Liver (tissue), 9 donors: ENCODE results near the gene SYNJ1. TPM values are rescaled to one million over a fixed set of nuclear protein-coding genes. Genes with fewer than 3 reads are reported as not detected.
"Not testable (repeated sequence)": the region's sequence is repeated elsewhere in the genome, so short reads cannot be mapped to it uniquely, and the experiment has no call there.

Source experiments
- DNase-seq: peaks from one replicate; pipeline ENCODE4 v3.0.0-alpha.2; 2017; ENCODE audit warnings: low spot score
- H3K27ac ChIP-seq, 2 donors: one replicate each; pipeline ENCODE4 v1.7.0; 2013; ENCODE audit warnings: inconsistent platforms in 2 of 2, low read length in 2 of 2, control low read depth in 1 of 2, low read depth in 1 of 2, mild to moderate bottlenecking in 1 of 2
- H3K27me3 ChIP-seq, 4 donors: one replicate each; pipeline versions ENCODE4 v1.6.1 to v1.7.0; 2013; ENCODE audit warnings: low read length in 3 of 4, inconsistent platforms in 1 of 4, mild to moderate bottlenecking in 1 of 4, moderate library complexity in 1 of 4; ENCODE audit not compliant: control insufficient read depth in 4 of 4, insufficient read depth in 4 of 4
- H3K36me3 ChIP-seq, 4 donors: one replicate each; pipeline versions ENCODE4 v1.6.1 to v1.7.0; 2013; ENCODE audit warnings: low read length in 3 of 4, mild to moderate bottlenecking in 3 of 4, low read depth in 1 of 4, moderate library complexity in 1 of 4; ENCODE audit not compliant: control insufficient read depth in 4 of 4, insufficient read depth in 3 of 4
- H3K4me1 ChIP-seq, 4 donors: one replicate each; pipeline versions ENCODE4 v1.6.1 to v1.7.0; 2013; ENCODE audit warnings: low read length in 3 of 4, mild to moderate bottlenecking in 3 of 4, moderate library complexity in 1 of 4; ENCODE audit not compliant: control insufficient read depth in 4 of 4, insufficient read depth in 4 of 4
- H3K4me3 ChIP-seq, 3 donors: one replicate each; pipeline versions ENCODE4 v1.6.1 to v1.7.0; 2013; ENCODE audit warnings: low read length in 3 of 3, control low read depth in 1 of 3, low read depth in 1 of 3, mild to moderate bottlenecking in 1 of 3
- H3K9ac ChIP-seq, 2 donors: one replicate each; pipeline ENCODE4 v1.7.0; 2013; ENCODE audit warnings: low read length in 2 of 2, mild to moderate bottlenecking in 2 of 2, moderate library complexity in 2 of 2, control low read depth in 1 of 2, low read depth in 1 of 2
- H3K9me3 ChIP-seq, 4 donors: one replicate each; pipeline versions ENCODE4 v1.6.1 to v1.7.0; 2013; ENCODE audit warnings: low read length in 3 of 4; ENCODE audit not compliant: control insufficient read depth in 4 of 4
- GABPA ChIP-seq, 2 donors: IDR thresholded peaks in 1 of 2; conservative IDR thresholded peaks in 1 of 2; 2 replicates each; pipeline ENCODE4 v1.6.1; 2016; ENCODE audit warnings: antibody characterized with exemption in 2 of 2, mild to moderate bottlenecking in 1 of 2, moderate library complexity in 1 of 2
- HNF4G ChIP-seq: IDR thresholded peaks from 2 replicates; pipeline ENCODE4 v1.6.1; 2016; ENCODE audit warnings: antibody characterized with exemption
- JUND ChIP-seq, 2 donors: IDR thresholded peaks; 2 replicates each; pipeline ENCODE4 v1.6.1; 2016; ENCODE audit warnings: antibody characterized with exemption in 2 of 2
- NR2F2 ChIP-seq: IDR thresholded peaks from 2 replicates; pipeline ENCODE4 v1.6.1; 2016; ENCODE audit warnings: antibody characterized with exemption
- RAD21 ChIP-seq, 2 donors: IDR thresholded peaks; 2 replicates each; pipeline ENCODE4 v1.6.1; 2016; ENCODE audit warnings: antibody characterized with exemption in 2 of 2, mild to moderate bottlenecking in 2 of 2
- RXRA ChIP-seq, 2 donors: IDR thresholded peaks; 2 replicates each; pipeline ENCODE4 v1.6.1; 2017 to 2018; ENCODE audit warnings: antibody characterized with exemption in 2 of 2, mild to moderate bottlenecking in 1 of 2
- TAF1 ChIP-seq: conservative IDR thresholded peaks from 2 replicates; pipeline ENCODE4 v1.6.1; 2016; ENCODE audit warnings: antibody characterized with exemption, mild to moderate bottlenecking
- WGBS: extraction: QIAGEN DNeasy Blood & Tissue Kit; methylation state at CpG from one replicate; pipeline ENCODE4 v1.1.7; 2013; 5-methylcytosine and 5-hydroxymethylcytosine counted together
- polyA plus RNA-seq, 2 donors: library from polyadenylated mRNA; stranded (reverse) in 1 of 2; unstranded in 1 of 2; fragments of 200-250 nt in 1 of 2; fragments of >200 nt in 1 of 2; fragmentation: Nextera tagmentation in 1 of 2; extraction: Ambion mirVana in 1 of 2; gene quantifications; one replicate each; pipeline versions ENCODE4 v1.2.1 to v1.2.3, GENCODE V29; 2013 to 2015
- total RNA-seq, 2 donors: library from RNA; depleted of rRNA; stranded (reverse); fragments of >200 nt; gene quantifications; one replicate each; pipeline ENCODE4 v1.2.3, GENCODE V29; 2014
- TF ChIP-seq, protein P1 (sequence below): IDR thresholded peaks from 2 replicates; pipeline ENCODE4 v1.6.1; 2016; ENCODE audit warnings: antibody characterized with exemption
- TF ChIP-seq, protein P2 (sequence below): IDR thresholded peaks from 2 replicates; pipeline ENCODE4 v1.6.1; 2016; ENCODE audit warnings: antibody characterized with exemption
- TF ChIP-seq, protein P3 (sequence below): IDR thresholded peaks from 2 replicates; pipeline ENCODE4 v1.6.1; 2016; ENCODE audit warnings: antibody characterized with exemption, mild to moderate bottlenecking
- TF ChIP-seq, protein P4 (sequence below): fragments of 150-350 bp; IDR thresholded peaks from 2 replicates; pipeline ENCODE4 v1.5.1; 2017; ENCODE audit warnings: improper control_type of control experiment, low read depth, low read length; ENCODE audit not compliant: missing input control
- donor health status: healthy.
- donor health status: healthy.
- donor health status: healthy.
- donor health status: healthy.
- donor health status: healthy.

SYNJ1 gene
- total and polyA plus RNA-seq, 4 donors, result 2.5 to 7.2 (median 5.0) TPM

DNA sequence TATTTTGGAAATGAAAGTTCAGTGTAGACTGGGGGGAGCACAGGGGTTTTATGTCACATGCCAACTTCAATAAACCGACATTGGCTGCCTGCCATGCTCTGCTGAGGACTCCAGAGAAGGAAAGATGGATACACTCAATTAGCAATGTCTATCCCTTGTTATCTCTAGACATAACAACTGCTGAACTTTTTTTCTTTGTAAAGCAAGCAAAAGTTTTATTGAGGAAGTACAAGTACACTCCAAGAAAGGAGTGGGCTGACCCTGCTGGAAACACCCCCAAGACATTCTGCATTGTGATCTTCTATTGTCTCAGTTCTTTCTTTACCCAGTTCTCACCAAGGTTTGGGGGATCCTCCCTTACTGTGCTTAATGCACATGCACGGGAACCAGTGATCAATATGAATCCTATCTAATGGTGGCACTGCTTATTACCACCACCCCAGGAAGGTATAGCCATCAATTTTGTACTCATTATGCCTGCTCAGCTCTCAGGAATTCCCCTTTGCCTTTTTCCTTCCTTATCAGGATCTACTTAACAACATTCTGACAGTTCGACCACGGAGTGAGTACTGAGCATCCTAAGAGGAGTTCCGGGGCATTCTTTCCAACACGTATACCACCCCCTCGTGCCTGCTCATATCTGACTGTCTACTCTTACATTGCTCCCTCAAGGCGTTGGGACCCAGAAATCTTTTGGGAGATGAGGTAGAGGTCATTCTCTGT, 28.7 kb downstream of the SYNJ1 start:
- no peak overlapping the region for H3K9ac ChIP-seq
- TF ChIP-seq, protein P1, sequence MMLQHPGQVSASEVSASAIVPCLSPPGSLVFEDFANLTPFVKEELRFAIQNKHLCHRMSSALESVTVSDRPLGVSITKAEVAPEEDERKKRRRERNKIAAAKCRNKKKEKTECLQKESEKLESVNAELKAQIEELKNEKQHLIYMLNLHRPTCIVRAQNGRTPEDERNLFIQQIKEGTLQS, result no peak
- TF ChIP-seq NR2F2, result no peak
- TF ChIP-seq, protein P2, sequence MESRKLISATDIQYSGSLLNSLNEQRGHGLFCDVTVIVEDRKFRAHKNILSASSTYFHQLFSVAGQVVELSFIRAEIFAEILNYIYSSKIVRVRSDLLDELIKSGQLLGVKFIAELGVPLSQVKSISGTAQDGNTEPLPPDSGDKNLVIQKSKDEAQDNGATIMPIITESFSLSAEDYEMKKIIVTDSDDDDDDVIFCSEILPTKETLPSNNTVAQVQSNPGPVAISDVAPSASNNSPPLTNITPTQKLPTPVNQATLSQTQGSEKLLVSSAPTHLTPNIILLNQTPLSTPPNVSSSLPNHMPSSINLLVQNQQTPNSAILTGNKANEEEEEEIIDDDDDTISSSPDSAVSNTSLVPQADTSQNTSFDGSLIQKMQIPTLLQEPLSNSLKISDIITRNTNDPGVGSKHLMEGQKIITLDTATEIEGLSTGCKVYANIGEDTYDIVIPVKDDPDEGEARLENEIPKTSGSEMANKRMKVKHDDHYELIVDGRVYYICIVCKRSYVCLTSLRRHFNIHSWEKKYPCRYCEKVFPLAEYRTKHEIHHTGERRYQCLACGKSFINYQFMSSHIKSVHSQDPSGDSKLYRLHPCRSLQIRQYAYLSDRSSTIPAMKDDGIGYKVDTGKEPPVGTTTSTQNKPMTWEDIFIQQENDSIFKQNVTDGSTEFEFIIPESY, result no peak
- no peak for TF ChIP-seq JUND (IDR thresholded peaks at IDR 0.05)
- TF ChIP-seq HNF4G, result no peak
- TF ChIP-seq TAF1, result no peak
- TF ChIP-seq, protein P3, sequence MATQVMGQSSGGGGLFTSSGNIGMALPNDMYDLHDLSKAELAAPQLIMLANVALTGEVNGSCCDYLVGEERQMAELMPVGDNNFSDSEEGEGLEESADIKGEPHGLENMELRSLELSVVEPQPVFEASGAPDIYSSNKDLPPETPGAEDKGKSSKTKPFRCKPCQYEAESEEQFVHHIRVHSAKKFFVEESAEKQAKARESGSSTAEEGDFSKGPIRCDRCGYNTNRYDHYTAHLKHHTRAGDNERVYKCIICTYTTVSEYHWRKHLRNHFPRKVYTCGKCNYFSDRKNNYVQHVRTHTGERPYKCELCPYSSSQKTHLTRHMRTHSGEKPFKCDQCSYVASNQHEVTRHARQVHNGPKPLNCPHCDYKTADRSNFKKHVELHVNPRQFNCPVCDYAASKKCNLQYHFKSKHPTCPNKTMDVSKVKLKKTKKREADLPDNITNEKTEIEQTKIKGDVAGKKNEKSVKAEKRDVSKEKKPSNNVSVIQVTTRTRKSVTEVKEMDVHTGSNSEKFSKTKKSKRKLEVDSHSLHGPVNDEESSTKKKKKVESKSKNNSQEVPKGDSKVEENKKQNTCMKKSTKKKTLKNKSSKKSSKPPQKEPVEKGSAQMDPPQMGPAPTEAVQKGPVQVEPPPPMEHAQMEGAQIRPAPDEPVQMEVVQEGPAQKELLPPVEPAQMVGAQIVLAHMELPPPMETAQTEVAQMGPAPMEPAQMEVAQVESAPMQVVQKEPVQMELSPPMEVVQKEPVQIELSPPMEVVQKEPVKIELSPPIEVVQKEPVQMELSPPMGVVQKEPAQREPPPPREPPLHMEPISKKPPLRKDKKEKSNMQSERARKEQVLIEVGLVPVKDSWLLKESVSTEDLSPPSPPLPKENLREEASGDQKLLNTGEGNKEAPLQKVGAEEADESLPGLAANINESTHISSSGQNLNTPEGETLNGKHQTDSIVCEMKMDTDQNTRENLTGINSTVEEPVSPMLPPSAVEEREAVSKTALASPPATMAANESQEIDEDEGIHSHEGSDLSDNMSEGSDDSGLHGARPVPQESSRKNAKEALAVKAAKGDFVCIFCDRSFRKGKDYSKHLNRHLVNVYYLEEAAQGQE, result no peak
- H3K27me3 ChIP-seq, result no peaks in the 10 kb centered on the region
- H3K27ac ChIP-seq, result no peak overlapping the region
- H3K4me3 ChIP-seq, result no peak overlapping the region
- no peaks in the 10 kb centered on the region for H3K4me1 ChIP-seq
- peaks cover 0 to 4% (median 3%) of the 10 kb centered on the region in 4 donors for H3K36me3 ChIP-seq
- H3K9me3 ChIP-seq, result no peaks in the 10 kb centered on the region
- 74% methylated on average over 8 of the region's 8 CpGs for WGBS
- no peak for DNase-seq

DNA sequence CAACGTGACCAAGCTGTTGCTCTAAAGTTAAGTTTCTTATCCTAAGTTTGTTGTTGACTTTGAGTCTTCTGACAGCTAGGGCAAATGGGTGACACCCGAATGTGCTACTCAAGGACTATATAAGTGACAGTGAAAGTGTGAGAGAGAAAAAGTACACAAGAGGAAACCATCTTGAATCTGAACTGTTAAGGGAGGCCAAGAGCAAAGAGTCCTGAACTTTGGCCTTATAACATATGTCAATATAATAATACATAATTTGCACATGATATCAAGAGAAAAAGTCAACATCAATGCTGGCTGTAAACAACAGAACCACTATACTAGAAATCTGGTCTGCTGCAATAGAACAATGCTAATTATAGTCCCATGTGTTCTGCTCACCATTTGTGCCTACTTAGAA, 29.5 kb downstream of the SYNJ1 start:
- Histone ChIP-seq H3K27ac (no peak overlapping the region), H3K27me3 (no peaks in the 10 kb centered on the region), H3K9me3 (no peaks in the 10 kb centered on the region), H3K4me1 (no peaks in the 10 kb centered on the region), H3K4me3 (no peak overlapping the region), H3K9ac (no peak overlapping the region), H3K36me3 (peaks cover 0 to 7% (median 3%) of the 10 kb centered on the region in 4 donors)
- TF ChIP-seq RAD21 (IDR thresholded peaks at IDR 0.05), result no peak
- TF ChIP-seq GABPA (IDR thresholded peaks at IDR 0.05 in 1 of 2, conservative IDR thresholded peaks at IDR 0.05 in 1 of 2), result no peak
- TF ChIP-seq RXRA (IDR thresholded peaks at IDR 0.05), result no peak
- TF ChIP-seq, protein P4, sequence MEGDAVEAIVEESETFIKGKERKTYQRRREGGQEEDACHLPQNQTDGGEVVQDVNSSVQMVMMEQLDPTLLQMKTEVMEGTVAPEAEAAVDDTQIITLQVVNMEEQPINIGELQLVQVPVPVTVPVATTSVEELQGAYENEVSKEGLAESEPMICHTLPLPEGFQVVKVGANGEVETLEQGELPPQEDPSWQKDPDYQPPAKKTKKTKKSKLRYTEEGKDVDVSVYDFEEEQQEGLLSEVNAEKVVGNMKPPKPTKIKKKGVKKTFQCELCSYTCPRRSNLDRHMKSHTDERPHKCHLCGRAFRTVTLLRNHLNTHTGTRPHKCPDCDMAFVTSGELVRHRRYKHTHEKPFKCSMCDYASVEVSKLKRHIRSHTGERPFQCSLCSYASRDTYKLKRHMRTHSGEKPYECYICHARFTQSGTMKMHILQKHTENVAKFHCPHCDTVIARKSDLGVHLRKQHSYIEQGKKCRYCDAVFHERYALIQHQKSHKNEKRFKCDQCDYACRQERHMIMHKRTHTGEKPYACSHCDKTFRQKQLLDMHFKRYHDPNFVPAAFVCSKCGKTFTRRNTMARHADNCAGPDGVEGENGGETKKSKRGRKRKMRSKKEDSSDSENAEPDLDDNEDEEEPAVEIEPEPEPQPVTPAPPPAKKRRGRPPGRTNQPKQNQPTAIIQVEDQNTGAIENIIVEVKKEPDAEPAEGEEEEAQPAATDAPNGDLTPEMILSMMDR, result no peak
- 88% methylated on average over 2 of the region's 2 CpGs for WGBS
- no peak for DNase-seq

DNA sequence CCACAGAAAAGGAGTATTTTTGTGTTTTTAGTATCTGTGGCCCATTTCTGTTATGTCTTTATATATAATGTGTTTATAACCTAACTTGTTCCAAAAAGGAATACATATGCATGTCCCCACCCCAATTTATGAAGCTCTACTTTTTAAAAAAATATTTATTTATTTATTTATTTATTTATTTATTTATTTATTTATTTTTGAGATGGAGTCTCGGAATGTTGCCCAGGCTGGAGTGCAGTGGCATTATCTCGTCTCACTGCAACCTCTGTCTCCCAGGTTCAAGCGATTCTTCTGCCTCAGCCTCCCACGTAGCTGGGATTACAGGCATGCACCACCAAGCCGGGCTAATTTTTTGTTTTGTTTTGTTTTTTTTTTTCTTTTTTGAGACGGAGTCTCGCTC, 32.3 kb downstream of the SYNJ1 start:
- not testable (repeated sequence) for H3K9ac ChIP-seq, DNase-seq, H3K4me1 ChIP-seq, H3K27me3 ChIP-seq, H3K27ac ChIP-seq, H3K4me3 ChIP-seq, H3K9me3 ChIP-seq
- peaks cover 2 to 14% (median 11%) of the 10 kb centered on the region in 4 donors for H3K36me3 ChIP-seq
- WGBS, result 98% methylated on average over 7 of the region's 7 CpGs
